Measurements from ENCODE around the gene CEP76.
"Not testable (repeated sequence)": the region's sequence is repeated elsewhere in the genome, so short reads cannot be mapped to it uniquely, and the experiment has no call there.

The CEP76 gene

GRCh38 chr18:12701161-12701560 is 1.4 kb downstream of the CEP76 start:
- no peak for DNase-seq

GRCh38 chr18:12699747-12700146 is 2.8 kb downstream of the CEP76 start:
- no peak for DNase-seq

GRCh38 chr18:12694032-12694431 is 8.5 kb downstream of the CEP76 start:
- DNase-seq: no peak

GRCh38 chr18:12692206-12692605 is 10.3 kb downstream of the CEP76 start:
- no peak for DNase-seq

GRCh38 chr18:12689256-12689850 is 13.2 kb downstream of the CEP76 start:
- no peak for DNase-seq

- DNase-seq: no peak
These were observed 16.4 kb downstream of the CEP76 start for GRCh38 chr18:12686100-12686499.

- no peak for DNase-seq
These were observed 23.2 kb downstream of the CEP76 start for GRCh38 chr18:12679183-12679786.

GRCh38 chr18:12668041-12668440 is 34.5 kb downstream of the CEP76 start:
- no peak for DNase-seq

- peak; percentile 75 for DNase-seq
These were observed 42.5 kb downstream of the CEP76 start for GRCh38 chr18:12659904-12660605.

- DNase-seq: peak; percentile 51
These were observed 43.9 kb downstream of the CEP76 start for GRCh38 chr18:12658426-12659138.

- DNase-seq: peak; percentile 73
These were observed 44.7 kb downstream of the CEP76 start, which contains the start of gene SPIRE1 for GRCh38 chr18:12657684-12658425. SPIRE1 (minus strand) TSS chr18:12658107; CDS start chr18:12657866, 241 bp downstream.

GRCh38 chr18:12656938-12657683 is 45.4 kb downstream of the CEP76 start:
- peak; percentile 55 for DNase-seq

- DNase-seq: peak; percentile 55
These were observed 46.0 kb downstream of the CEP76 start for GRCh38 chr18:12656605-12656937.

GRCh38 chr18:12654971-12655370 is 47.6 kb downstream of the CEP76 start:
- DNase-seq: no peak

GRCh38 chr18:12652861-12653401 is 49.6 kb downstream of the CEP76 start:
- peak; percentile 9 for DNase-seq

- no peak for DNase-seq
These were observed 50.9 kb downstream of the CEP76 start for GRCh38 chr18:12651651-12652050.

- DNase-seq: no peak
These were observed 54.8 kb downstream of the CEP76 start for GRCh38 chr18:12647773-12648172.

GRCh38 chr18:12645751-12646203 is 56.7 kb downstream of the CEP76 start:
- DNase-seq: no peak

GRCh38 chr18:12645254-12645653 is 57.3 kb downstream of the CEP76 start:
- no peak for DNase-seq

GRCh38 chr18:12643756-12644155 is 58.8 kb downstream of the CEP76 start:
- DNase-seq: not testable (repeated sequence)

- no peak for DNase-seq
These were observed 61.7 kb downstream of the CEP76 start for GRCh38 chr18:12640881-12641200.

Measured in midbrain (tissue), 1 donor.